B cell (primary cell): ENCODE data around the gene CYTH2. TPM values are rescaled to one million over a fixed set of nuclear protein-coding genes. Genes with fewer than 3 reads are reported as not detected.

Experiments used
- ATAC-seq: fragments of 200-7000 bp; cut with Tn5 transposase; one replicate; pipeline ENCODE4 v1.10.0; 2021; ENCODE audit warnings: low read depth, mild to moderate bottlenecking, moderate number of reproducible peaks, moderate library complexity
- CTCF ChIA-PET: fragments of 350-600 bp; sonication (Branson Sonifier 250); formaldehyde crosslinking; loops from one replicate; lab custom pipeline; 2021; ENCODE audit warnings: antibody characterized with exemption, inconsistent platforms; lab: Charles Lee
- POLR2A ChIA-PET: fragments of 350-600 bp; sonication (Branson Sonifier 250); formaldehyde crosslinking; loops from one replicate; lab custom pipeline; 2021; ENCODE audit warnings: antibody characterized with exemption; lab: Charles Lee
- DNase-seq: peaks from one replicate; pipeline ENCODE4 v3.0.0; 2013
- H2AFZ ChIP-seq: 2 replicates; pipeline ENCODE4 v1.6.1; 2012; ENCODE audit warnings: mild to moderate bottlenecking, low read depth, low read length; ENCODE audit not compliant: insufficient read depth, poor library complexity, severe bottlenecking
- H3K27ac ChIP-seq, 2 donors: 1 replicate in 1 of 2; 2 replicates in 1 of 2; pipeline ENCODE4 v1.5.1; 2012 to 2013; ENCODE audit warnings: low read length in 2 of 2, mild to moderate bottlenecking in 2 of 2, moderate library complexity in 1 of 2
- H3K27me3 ChIP-seq, 4 experiments: fragments of 200-600 bp in 1 of 4; sonication (generic) in 1 of 4; replicated peaks in 1 of 4; 1 replicate in 2 of 4; 2 replicates in 2 of 4; pipeline versions ENCODE4 v1.6.1 to v1.7.0; 2013 to 2016; ENCODE audit warnings: low read length in 3 of 4, mild to moderate bottlenecking in 2 of 4, mixed read lengths in 1 of 4, moderate library complexity in 1 of 4; ENCODE audit not compliant: insufficient read depth in 4 of 4, control insufficient read depth in 3 of 4; ENCODE audit errors: control extremely low read depth in 1 of 4
- H3K36me3 ChIP-seq, 2 experiments: replicated peaks in 1 of 2; 1 replicate in 1 of 2; 2 replicates in 1 of 2; pipeline versions ENCODE4 v1.6.1 to v1.7.1; 2013; ENCODE audit warnings: low read length in 1 of 2; ENCODE audit not compliant: insufficient read depth in 2 of 2, control insufficient read depth in 1 of 2; ENCODE audit errors: control extremely low read depth in 1 of 2, extremely low read depth in 1 of 2
- H3K4me1 ChIP-seq, 2 donors: fragments of 200-600 bp in 1 of 2; sonication (generic) in 1 of 2; 1 replicate in 1 of 2; 2 replicates in 1 of 2; pipeline versions ENCODE4 v1.5.1 to v1.6.1; 2013 to 2017; ENCODE audit warnings: low read length in 2 of 2; ENCODE audit not compliant: control insufficient read depth in 2 of 2, insufficient read depth in 2 of 2
- H3K4me2 ChIP-seq: replicated peaks from 2 replicates; pipeline ENCODE3; 2012; ENCODE audit warnings: mild to moderate bottlenecking, low read depth, low read length; ENCODE audit not compliant: poor library complexity, severe bottlenecking
- H3K4me3 ChIP-seq, 5 experiments: fragments of 200-600 bp in 1 of 5; sonication (generic) in 1 of 5; 1 replicate in 3 of 5; 2 replicates in 2 of 5; pipeline versions ENCODE4 v1.5.1 to v1.7.0; 2011 to 2016; ENCODE audit warnings: low read length in 4 of 5, mild to moderate bottlenecking in 4 of 5, low read depth in 2 of 5, control low read depth in 1 of 5, moderate library complexity in 1 of 5; ENCODE audit not compliant: insufficient read depth in 1 of 5; ENCODE audit errors: control extremely low read depth in 1 of 5, extremely low read depth in 1 of 5
- H3K79me2 ChIP-seq: fragments of 200-600 bp; sonication (generic); one replicate; pipeline ENCODE4 v1.6.0; 2016; ENCODE audit warnings: low read length; ENCODE audit not compliant: control insufficient read depth, insufficient read depth
- H3K9ac ChIP-seq: fragments of 200-600 bp; sonication (generic); 2 replicates; pipeline ENCODE4 v1.6.1; 2017; ENCODE audit warnings: mild to moderate bottlenecking, low read length, moderate library complexity
- H3K9me3 ChIP-seq, 3 donors: one replicate each; pipeline versions ENCODE4 v1.6.1 to v1.7.1; 2013; ENCODE audit warnings: low read length in 2 of 3; ENCODE audit not compliant: control insufficient read depth in 2 of 3, insufficient read depth in 1 of 3; ENCODE audit errors: control extremely low read depth in 1 of 3
- H4K20me1 ChIP-seq: 2 replicates; pipeline ENCODE4 v1.6.0; 2012; ENCODE audit warnings: mild to moderate bottlenecking, low read length; ENCODE audit not compliant: insufficient read depth, control insufficient read depth, poor library complexity, severe bottlenecking
- H3K27ac Mint-ChIP-seq: one replicate; pipeline ENCODE4 v1.8.0; 2021; ENCODE audit warnings: mixed read lengths
- H3K27me3 Mint-ChIP-seq: one replicate; pipeline ENCODE4 v1.8.0; 2021; ENCODE audit warnings: mixed read lengths
- H3K4me1 Mint-ChIP-seq: one replicate; pipeline ENCODE4 v1.8.0; 2021; ENCODE audit warnings: mixed read lengths
- H3K4me3 Mint-ChIP-seq: one replicate; pipeline ENCODE4 v1.8.0; 2021; ENCODE audit warnings: mixed read lengths
- H3K9me3 Mint-ChIP-seq: one replicate; pipeline ENCODE4 v1.8.0; 2022; ENCODE audit warnings: mixed read lengths; ENCODE audit not compliant: insufficient read depth
- CTCF ChIP-seq: fragments of 200-600 bp; IDR thresholded peaks from one replicate; pipeline ENCODE4 v1.8.0; 2022; ENCODE audit warnings: antibody characterized with exemption, mild to moderate bottlenecking
- EZH2 ChIP-seq: IDR thresholded peaks from 2 replicates; pipeline ENCODE4 v1.6.1; 2012; ENCODE audit warnings: borderline replicate concordance, low read depth, mild to moderate bottlenecking, moderate library complexity, low read length; ENCODE audit not compliant: insufficient read depth, poor library complexity, severe bottlenecking
- WGBS: methylation state at CpG from one replicate; pipeline ENCODE4 v1.1.5; 2013; ENCODE audit warnings: missing lambda C conversion rate; ENCODE audit not compliant: insufficient coverage; 5-methylcytosine and 5-hydroxymethylcytosine counted together
- intact Hi-C: fragments of 100-400 bp; cut with micrococcal nuclease; formaldehyde crosslinking; loops from one replicate; pipeline ENCODE4 v1.10.0; 2022
- polyA plus RNA-seq: library from polyadenylated mRNA; depleted of rRNA; stranded (reverse); fragments of >200 nt; gene quantifications from 2 replicates; pipeline ENCODE4 v1.2.3, GENCODE V29; 2012
- total RNA-seq, 2 donors: library from RNA; stranded (reverse); fragments of 120-200 nt in 1 of 2; gene quantifications; 1 replicate in 1 of 2; 2 replicates in 1 of 2; pipeline versions ENCODE4 v1.2.3 to v1.2.4, GENCODE V29; 2013 to 2022

The CYTH2 gene
- total and polyA plus RNA-seq, 2 donors (not counting 1 experiment from before 2014, with no cell fraction given), result 40.7 to 56.0 TPM

GRCh38 chr19:48442116-48443035 lies 26.8 kb upstream of the CYTH2 start:
- no peak overlapping the region for H3K27ac ChIP-seq
- Mint-ChIP-seq H3K27me3 (peaks cover 29% of the 10 kb centered on the region), H3K4me1 (peaks cover 31% of the 10 kb centered on the region), H3K9me3 (no peaks in the 10 kb centered on the region), H3K4me3 (peak overlapping the region; percentile 73), H3K27ac (no peak overlapping the region)
- H3K9me3 ChIP-seq, result peaks cover 0 to 21% (median 0%) of the 10 kb centered on the region in 3 donors
- intact Hi-C loops, result no loop called here
- DNase-seq (peak; percentile 20), ATAC-seq (no peak)
- POLR2A ChIA-PET, result no interaction called here
- CTCF ChIA-PET, result interaction anchor here (0.8 kb wide), 1 partner anchor 400 kb away, joined by 3 read pairs; no protein-coding TSS in a partner anchor
- WGBS, result 46% methylated on average over 83 of the region's 94 CpGs
- no peak overlapping the region for H3K9ac ChIP-seq
- no peak overlapping the region for H3K4me2 ChIP-seq
- H3K4me1 ChIP-seq, result peaks cover 22 to 27% of the 10 kb centered on the region in 2 donors
- H3K36me3 ChIP-seq, result peaks cover 0 to 3% of the 10 kb centered on the region in 2 experiments
- no peak overlapping the region for H2AFZ ChIP-seq
- H3K79me2 ChIP-seq, result peaks cover 20% of the 10 kb centered on the region
- H4K20me1 ChIP-seq, result no peaks in the 10 kb centered on the region
- peaks cover 0 to 32% (median 12%) of the 10 kb centered on the region in 4 experiments for H3K27me3 ChIP-seq
- H3K4me3 ChIP-seq, result no peak overlapping the region
- TF ChIP-seq CTCF (no peak), EZH2 (no peak)

GRCh38 chr19:48443256-48443655 lies 25.9 kb upstream of the CYTH2 start:
- no peak overlapping the region for H3K27ac ChIP-seq
- no peaks in the 10 kb centered on the region for H4K20me1 ChIP-seq
- H3K36me3 ChIP-seq, result peaks cover 0 to 12% of the 10 kb centered on the region in 2 experiments
- intact Hi-C loops, result no loop called here
- TF ChIP-seq EZH2, result no peak
- no peak for TF ChIP-seq CTCF
- Mint-ChIP-seq H3K4me1 (peaks cover 35% of the 10 kb centered on the region), H3K9me3 (no peaks in the 10 kb centered on the region), H3K27me3 (peaks cover 22% of the 10 kb centered on the region), H3K4me3 (no peak overlapping the region), H3K27ac (no peak overlapping the region)
- ATAC-seq (no peak), DNase-seq (peak; percentile 54)
- H3K9me3 ChIP-seq, result peaks cover 0 to 21% (median 0%) of the 10 kb centered on the region in 3 donors
- H3K27me3 ChIP-seq, result peaks cover 0 to 32% (median 11%) of the 10 kb centered on the region in 4 experiments
- H3K4me2 ChIP-seq, result peak overlapping the region; percentile 78
- ChIA-PET CTCF (no interaction called here), POLR2A (interaction anchor here (0.5 kb wide), 2 partner anchors 14 to 1869 kb away, joined by 5 to 6 read pairs; no protein-coding TSS in a partner anchor)
- WGBS, result 7% methylated on average over 60 of the region's 60 CpGs
- peak overlapping the region in 1 of 5 experiments; percentile 26 for H3K4me3 ChIP-seq
- H3K9ac ChIP-seq, result no peak overlapping the region
- peaks cover 20% of the 10 kb centered on the region for H3K79me2 ChIP-seq
- H2AFZ ChIP-seq, result peak overlapping the region; percentile 33
- peaks cover 22 to 27% of the 10 kb centered on the region in 2 donors for H3K4me1 ChIP-seq
